Activated naive CD8-positive, alpha-beta T cell treated with anti-CD3 and anti-CD28 coated beads, Interleukin-2, amount 10 ng/mL, durations not matched to agents 7 days and 5 days (primary cell): ENCODE data around the gene ASCL5. TPM values are rescaled to one million over a fixed set of nuclear protein-coding genes. Genes with fewer than 3 reads are reported as not detected.

Experiments used
- ATAC-seq: fragments of 150-1000 bp; cut with Tn5 transposase; one replicate; pipeline ENCODE4 v1.10.0; 2021; ENCODE audit warnings: low read depth, moderate library complexity
- POLR2A ChIA-PET: fragments of 350-600 bp; sonication (Branson Sonifier 250); formaldehyde crosslinking; loops from one replicate; lab custom pipeline; 2021; ENCODE audit warnings: antibody characterized with exemption; lab: Charles Lee
- DNase-seq: peaks from one replicate; pipeline ENCODE4 v3.0.0; 2021
- H3K27ac Mint-ChIP-seq: one replicate; pipeline ENCODE4 v1.8.0; 2022; ENCODE audit warnings: mild to moderate bottlenecking, mixed read lengths
- H3K27me3 Mint-ChIP-seq: one replicate; pipeline ENCODE4 v1.8.0; 2022; ENCODE audit warnings: mild to moderate bottlenecking, moderate library complexity, mixed read lengths
- H3K36me3 Mint-ChIP-seq: one replicate; pipeline ENCODE4 v1.8.0; 2021; ENCODE audit warnings: mild to moderate bottlenecking, mixed read lengths
- H3K4me1 Mint-ChIP-seq: one replicate; pipeline ENCODE4 v1.8.0; 2021; ENCODE audit warnings: mixed read lengths
- H3K4me3 Mint-ChIP-seq: one replicate; pipeline ENCODE4 v1.8.0; 2022; ENCODE audit warnings: mild to moderate bottlenecking, moderate library complexity, mixed read lengths
- H3K9me3 Mint-ChIP-seq: one replicate; pipeline ENCODE4 v1.8.0; 2021; ENCODE audit warnings: mixed read lengths
- total RNA-seq, 2 experiments: library from RNA; stranded (reverse); gene quantifications; one replicate each; pipeline ENCODE4 v1.2.3, GENCODE V29; 2021

The ASCL5 gene
- total RNA-seq, 2 experiments from 2014 or later, result not detected

GRCh38 chr1:201104141-201104540, 22.8 kb downstream of the ASCL5 start:
- Mint-ChIP-seq H3K27ac (no peak overlapping the region), H3K9me3 (no peaks in the 10 kb centered on the region), H3K36me3 (no peaks in the 10 kb centered on the region)

GRCh38 chr1:201103666-201104065, 23.3 kb downstream of the ASCL5 start:
- ATAC-seq, result no peak
- DNase-seq, result no peak
- Mint-ChIP-seq H3K27ac (no peak overlapping the region), H3K4me3 (no peak overlapping the region), H3K27me3 (no peaks in the 10 kb centered on the region), H3K9me3 (no peaks in the 10 kb centered on the region), H3K4me1 (no peaks in the 10 kb centered on the region), H3K36me3 (no peaks in the 10 kb centered on the region)
- POLR2A ChIA-PET, result no interaction called here

More at GRCh38 chr1:201104141-201104540, 22.8 kb downstream of the ASCL5 start:
- no peak for DNase-seq
- POLR2A ChIA-PET, result no interaction called here
- Mint-ChIP-seq H3K27me3 (peaks cover 4% of the 10 kb centered on the region), H3K4me3 (no peak overlapping the region), H3K4me1 (no peaks in the 10 kb centered on the region)
- ATAC-seq, result no peak

DNA sequence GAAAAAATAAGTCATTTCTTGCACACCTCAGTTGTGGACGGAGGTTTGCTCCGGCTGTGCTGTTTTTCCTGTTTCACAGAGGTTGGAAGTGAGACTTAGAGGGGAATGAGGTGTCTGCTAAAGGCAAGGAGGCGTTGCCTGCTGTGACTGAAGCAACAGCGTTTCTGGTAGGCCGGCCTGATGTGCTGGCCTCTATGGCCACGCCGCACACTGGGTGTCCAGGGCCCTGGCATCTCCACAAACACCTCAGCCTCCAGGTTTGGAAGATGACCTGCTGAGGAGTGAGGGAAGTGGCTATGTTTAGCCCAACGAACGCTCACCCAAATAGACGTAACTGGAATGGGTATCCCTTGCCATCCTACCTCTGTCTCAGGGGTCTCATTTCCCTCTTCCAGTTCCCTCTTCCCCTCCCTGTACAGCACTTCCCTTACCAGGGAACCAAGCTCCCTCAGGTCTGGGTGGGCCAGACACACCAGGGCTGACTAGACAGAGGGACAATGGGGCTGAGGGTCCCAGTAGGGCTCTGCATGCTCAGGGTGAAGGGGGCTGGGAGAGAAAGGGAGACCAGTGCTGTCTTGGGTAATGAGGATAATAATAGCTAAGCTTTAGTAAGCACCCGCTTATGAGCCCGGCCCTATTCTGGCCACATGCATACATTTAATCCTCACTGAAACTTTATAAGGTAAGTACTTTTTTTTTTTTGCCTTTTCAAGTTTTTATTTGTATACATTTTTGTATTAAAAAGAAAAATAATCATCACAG, 26.6 kb downstream of the ASCL5 start:
- H3K27ac Mint-ChIP-seq, result no peak overlapping the region
- H3K9me3 Mint-ChIP-seq, result no peaks in the 10 kb centered on the region
- POLR2A ChIA-PET, result no interaction called here
- peaks cover 4% of the 10 kb centered on the region for H3K27me3 Mint-ChIP-seq
- ATAC-seq (no peak), DNase-seq (no peak)
- H3K4me1 Mint-ChIP-seq, result no peaks in the 10 kb centered on the region
- no peaks in the 10 kb centered on the region for H3K36me3 Mint-ChIP-seq
- H3K4me3 Mint-ChIP-seq, result no peak overlapping the region

DNA sequence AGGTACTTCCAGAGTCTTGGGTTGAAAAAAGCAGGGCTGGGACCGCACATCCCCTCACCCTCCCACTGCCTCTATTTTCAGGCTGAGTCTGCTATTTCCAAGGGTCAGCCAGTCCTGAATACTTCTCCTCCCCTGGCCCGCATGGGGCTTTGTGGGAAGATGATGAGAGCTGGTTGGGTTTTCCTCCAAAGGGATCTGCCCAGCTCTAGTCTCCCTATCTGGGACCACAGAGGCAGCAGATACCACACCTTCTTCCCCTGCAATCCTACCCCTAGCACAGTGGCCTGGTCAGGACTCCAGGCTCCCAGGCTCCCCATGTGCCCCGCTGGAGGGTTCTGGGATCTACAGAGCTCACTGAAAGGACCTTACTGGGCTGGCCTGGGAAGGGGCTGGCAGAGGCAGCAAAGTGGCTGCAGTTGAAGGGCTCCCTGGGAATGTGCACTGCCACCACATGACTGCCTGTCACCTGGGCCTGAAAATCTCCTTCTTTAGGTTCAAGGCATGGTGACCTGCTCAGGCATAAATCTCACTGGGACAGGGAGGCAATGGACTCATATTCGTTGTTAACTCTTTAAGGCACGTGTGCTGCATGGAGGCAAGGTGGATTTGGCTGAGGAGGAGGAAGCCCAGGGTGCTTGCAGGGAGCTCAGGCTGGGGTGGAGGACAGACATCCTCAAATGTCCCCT, 27.8 kb downstream of the ASCL5 start:
- DNase-seq (no peak), ATAC-seq (no peak)
- Mint-ChIP-seq H3K9me3 (no peaks in the 10 kb centered on the region), H3K4me1 (no peaks in the 10 kb centered on the region), H3K4me3 (no peak overlapping the region), H3K27ac (no peak overlapping the region), H3K36me3 (no peaks in the 10 kb centered on the region), H3K27me3 (peaks cover 4% of the 10 kb centered on the region)
- POLR2A ChIA-PET, result no interaction called here

DNA sequence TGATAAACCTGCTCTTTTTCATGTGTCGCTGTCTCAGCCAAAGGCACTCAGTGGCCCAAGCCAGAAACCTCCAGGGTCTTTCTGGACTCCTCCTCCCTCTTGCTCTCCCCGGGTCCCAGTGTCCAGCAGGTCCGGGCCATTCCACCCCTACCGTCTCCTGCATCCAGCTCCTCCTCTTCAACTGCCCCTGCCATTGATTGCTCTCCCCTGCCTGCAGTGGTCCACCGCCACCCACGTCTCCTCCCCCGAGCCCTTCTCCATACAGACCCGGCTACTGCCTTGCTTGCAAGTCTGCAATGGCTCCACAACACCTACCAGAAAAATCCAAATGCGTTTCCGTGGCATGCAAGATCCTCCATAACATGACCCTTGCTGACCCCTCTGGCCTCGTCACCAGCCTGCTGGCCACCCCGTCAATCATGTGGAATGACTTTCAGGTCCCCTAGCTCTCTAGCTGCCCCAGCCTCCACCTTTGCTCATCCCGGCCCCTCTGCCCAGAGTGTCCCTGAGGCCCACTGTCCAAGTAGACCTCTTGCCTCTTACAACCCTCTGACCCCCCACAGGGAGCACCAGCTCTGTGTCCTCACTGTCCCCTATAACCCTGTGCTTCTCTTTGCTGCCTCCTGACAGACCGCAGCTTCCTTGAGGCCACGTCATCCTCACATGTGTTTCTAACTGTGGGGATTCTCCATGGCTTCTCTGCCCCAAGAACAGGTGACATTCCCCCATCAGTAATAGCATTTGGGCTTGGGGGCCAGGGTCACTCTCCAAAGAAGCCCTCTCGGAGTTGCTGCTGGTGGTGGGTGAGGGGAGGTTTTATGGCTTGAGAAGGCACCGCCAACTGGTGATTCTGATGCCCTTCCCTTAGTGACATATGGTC, 29.8 kb downstream of the ASCL5 start:
- Mint-ChIP-seq H3K27ac (no peak overlapping the region), H3K27me3 (peaks cover 4% of the 10 kb centered on the region), H3K4me1 (no peaks in the 10 kb centered on the region), H3K9me3 (no peaks in the 10 kb centered on the region), H3K4me3 (no peak overlapping the region), H3K36me3 (no peaks in the 10 kb centered on the region)
- no peak for ATAC-seq
- no peak for DNase-seq
- POLR2A ChIA-PET, result no interaction called here

DNA sequence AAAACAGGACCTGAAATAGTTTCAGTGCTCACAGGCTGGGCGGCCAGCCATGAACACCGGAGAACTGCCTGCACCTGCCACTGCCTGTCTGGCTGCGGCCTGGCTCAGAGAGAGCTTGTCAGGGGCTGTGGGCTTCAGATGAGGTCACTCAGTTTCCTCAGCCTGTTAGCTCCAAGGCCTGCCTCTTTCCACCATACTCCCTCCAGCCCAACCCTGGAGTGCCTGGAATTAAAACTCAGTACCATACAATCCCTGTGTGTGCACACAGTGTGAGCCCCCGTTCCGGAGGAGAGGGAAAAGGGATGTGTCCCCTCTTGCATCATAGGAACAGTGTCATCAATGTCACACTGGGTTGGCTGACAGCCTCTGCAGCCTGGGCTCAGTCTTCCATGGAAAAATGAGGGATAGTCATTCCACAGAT, 30.9 kb downstream of the ASCL5 start:
- H3K36me3 Mint-ChIP-seq, result no peaks in the 10 kb centered on the region
- H3K27me3 Mint-ChIP-seq, result peaks cover 6% of the 10 kb centered on the region
- no peak overlapping the region for H3K27ac Mint-ChIP-seq
- no peak overlapping the region for H3K4me3 Mint-ChIP-seq
- ATAC-seq (no peak), DNase-seq (no peak)
- POLR2A ChIA-PET, result no interaction called here
- no peaks in the 10 kb centered on the region for H3K9me3 Mint-ChIP-seq
- no peaks in the 10 kb centered on the region for H3K4me1 Mint-ChIP-seq

GRCh38 chr1:201095581-201095980, 31.4 kb downstream of the ASCL5 start:
- no peak overlapping the region for H3K4me3 Mint-ChIP-seq
- POLR2A ChIA-PET, result no interaction called here
- no peak for DNase-seq
- ATAC-seq, result no peak
- H3K9me3 Mint-ChIP-seq, result no peaks in the 10 kb centered on the region
- no peaks in the 10 kb centered on the region for H3K36me3 Mint-ChIP-seq
- peaks cover 6% of the 10 kb centered on the region for H3K27me3 Mint-ChIP-seq
- H3K27ac Mint-ChIP-seq, result no peak overlapping the region
- H3K4me1 Mint-ChIP-seq, result no peaks in the 10 kb centered on the region

GRCh38 chr1:201094832-201095231, 32.2 kb downstream of the ASCL5 start:
- H3K27me3 Mint-ChIP-seq, result peaks cover 6% of the 10 kb centered on the region
- no peaks in the 10 kb centered on the region for H3K9me3 Mint-ChIP-seq
- ATAC-seq (no peak), DNase-seq (no peak)
- H3K36me3 Mint-ChIP-seq, result no peaks in the 10 kb centered on the region
- no peak overlapping the region for H3K4me3 Mint-ChIP-seq
- no peak overlapping the region for H3K27ac Mint-ChIP-seq
- H3K4me1 Mint-ChIP-seq, result no peaks in the 10 kb centered on the region
- POLR2A ChIA-PET, result no interaction called here

DNA sequence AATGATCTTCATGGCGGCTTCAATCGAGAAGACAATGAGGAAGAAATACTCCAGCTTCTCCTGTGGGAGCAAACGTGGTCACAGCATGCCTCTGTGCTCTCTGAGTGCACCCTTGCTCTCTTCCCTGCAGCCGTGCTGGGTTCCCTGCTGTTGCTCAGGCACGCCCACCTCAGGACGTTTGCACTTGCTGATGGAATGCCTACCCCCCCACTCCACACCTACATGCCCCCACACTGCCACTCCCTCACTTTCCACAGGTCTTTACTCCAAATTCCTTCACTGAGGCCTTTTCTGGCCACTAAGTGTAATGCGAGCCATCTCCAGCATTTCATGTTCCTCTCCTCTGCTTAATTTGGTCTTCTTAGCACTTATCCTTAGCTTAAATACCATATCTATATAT, 33.0 kb downstream of the ASCL5 start:
- ATAC-seq, result no peak
- Mint-ChIP-seq H3K4me1 (no peaks in the 10 kb centered on the region), H3K27me3 (peaks cover 6% of the 10 kb centered on the region), H3K27ac (no peak overlapping the region), H3K4me3 (no peak overlapping the region), H3K9me3 (no peaks in the 10 kb centered on the region), H3K36me3 (no peaks in the 10 kb centered on the region)
- POLR2A ChIA-PET, result no interaction called here
- DNase-seq, result no peak

GRCh38 chr1:201093561-201093960, 33.4 kb downstream of the ASCL5 start:
- Mint-ChIP-seq H3K27ac (no peak overlapping the region), H3K27me3 (peaks cover 6% of the 10 kb centered on the region), H3K4me3 (no peak overlapping the region), H3K36me3 (no peaks in the 10 kb centered on the region), H3K4me1 (no peaks in the 10 kb centered on the region), H3K9me3 (no peaks in the 10 kb centered on the region)
- POLR2A ChIA-PET, result no interaction called here
- DNase-seq, result no peak
- ATAC-seq, result no peak

DNA sequence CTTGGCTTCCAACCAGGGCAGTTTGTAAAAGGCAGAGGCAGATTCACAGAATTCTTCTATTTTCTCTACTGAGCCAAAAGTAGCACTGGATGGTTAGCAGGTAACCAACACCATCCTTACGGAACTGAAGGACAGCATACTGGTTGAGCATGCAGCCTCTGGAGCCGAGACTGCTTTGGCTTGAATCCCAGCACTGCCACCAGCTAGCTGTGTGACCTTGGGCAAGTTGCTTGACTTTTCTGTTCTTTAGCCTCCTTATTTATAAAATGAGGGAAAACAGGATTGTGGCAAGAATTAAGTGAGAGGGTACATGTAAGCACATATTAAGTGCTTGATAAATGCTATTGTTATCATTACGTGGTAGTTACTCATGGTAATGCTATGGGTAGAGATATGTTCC, 34.2 kb downstream of the ASCL5 start:
- H3K4me1 Mint-ChIP-seq, result no peaks in the 10 kb centered on the region
- POLR2A ChIA-PET, result no interaction called here
- peaks cover 4% of the 10 kb centered on the region for H3K27me3 Mint-ChIP-seq
- ATAC-seq, result no peak
- no peak for DNase-seq
- H3K36me3 Mint-ChIP-seq, result no peaks in the 10 kb centered on the region
- no peaks in the 10 kb centered on the region for H3K9me3 Mint-ChIP-seq
- no peak overlapping the region for H3K4me3 Mint-ChIP-seq
- no peak overlapping the region for H3K27ac Mint-ChIP-seq

DNA sequence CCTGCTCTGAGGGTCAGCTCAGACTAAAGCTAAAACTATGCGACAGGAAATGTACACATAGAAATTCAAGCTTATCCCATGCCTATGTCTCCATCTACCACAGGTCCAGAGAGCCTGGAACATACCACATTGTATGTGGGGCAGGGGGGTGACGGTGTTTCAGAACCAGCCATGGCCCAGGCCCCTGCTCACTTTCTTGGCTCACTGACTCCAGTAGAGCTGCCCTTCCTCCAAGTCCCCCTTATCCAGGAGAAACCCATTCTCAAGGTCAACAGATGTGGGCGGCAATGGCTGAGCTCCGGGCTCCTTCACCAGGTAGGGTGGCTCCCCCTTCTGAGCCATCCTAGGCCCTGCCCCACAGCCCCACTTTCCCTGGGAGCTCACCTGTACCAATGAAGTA, 35.7 kb downstream of the ASCL5 start:
- no peaks in the 10 kb centered on the region for H3K36me3 Mint-ChIP-seq
- H3K4me3 Mint-ChIP-seq, result no peak overlapping the region
- no peak overlapping the region for H3K27ac Mint-ChIP-seq
- H3K9me3 Mint-ChIP-seq, result no peaks in the 10 kb centered on the region
- POLR2A ChIA-PET, result no interaction called here
- H3K4me1 Mint-ChIP-seq, result no peaks in the 10 kb centered on the region
- peaks cover 5% of the 10 kb centered on the region for H3K27me3 Mint-ChIP-seq
- DNase-seq (no peak), ATAC-seq (no peak)

- Mint-ChIP-seq H3K36me3 (no peaks in the 10 kb centered on the region), H3K9me3 (no peaks in the 10 kb centered on the region), H3K4me3 (no peak overlapping the region), H3K27ac (no peak overlapping the region), H3K27me3 (peaks cover 5% of the 10 kb centered on the region), H3K4me1 (no peaks in the 10 kb centered on the region)
- POLR2A ChIA-PET, result no interaction called here
- ATAC-seq (no peak), DNase-seq (no peak)
Observed at GRCh38 chr1:201090541-201090940, 36.4 kb downstream of the ASCL5 start.
